IPS-18c (cell line): ENCODE data around the gene CRIM1.
"Not testable (repeated sequence)": the region's sequence is repeated elsewhere in the genome, so short reads cannot be mapped to it uniquely, and the experiment has no call there.

Experiments used
- H3K4me3 ChIP-seq: 2 replicates; pipeline ENCODE4 v1.7.0; 2013; ENCODE audit warnings: low read depth, mild to moderate bottlenecking, low read length, moderate library complexity; ENCODE audit not compliant: insufficient read depth
- H3K9me3 ChIP-seq: one replicate; pipeline ENCODE4 v1.6.1; 2013; ENCODE audit warnings: mild to moderate bottlenecking, low read length, moderate library complexity; ENCODE audit not compliant: control insufficient read depth, insufficient read depth

CRIM1 gene

GRCh38 chr2:36355151-36355889, at the start of gene CRIM1:
Gene CRIM1, plus strand, starts transcription at chr2:36355778. Its CDS starts 515 bp downstream, at chr2:36356293.
- peak within 1 kb of the TSS; percentile 76 for H3K4me3 ChIP-seq
- H3K9me3 ChIP-seq, result no peaks in the 10 kb centered on the region

- H3K9me3 ChIP-seq, result no peaks in the 10 kb centered on the region
- H3K4me3 ChIP-seq, result no peak overlapping the region
Measured at GRCh38 chr2:36307441-36307840, 48.1 kb upstream of the CRIM1 start.

- not testable (repeated sequence) for H3K9me3 ChIP-seq, H3K4me3 ChIP-seq
Measured at GRCh38 chr2:36310444-36310843, 45.1 kb upstream of the CRIM1 start.

GRCh38 chr2:36318547-36318946, 37.0 kb upstream of the CRIM1 start:
- Histone ChIP-seq H3K9me3 (peaks cover 9% of the 10 kb centered on the region), H3K4me3 (no peak overlapping the region)

- Histone ChIP-seq H3K9me3 (peaks cover 2% of the 10 kb centered on the region), H3K4me3 (no peak overlapping the region)
Measured at GRCh38 chr2:36322108-36322507, 33.5 kb upstream of the CRIM1 start.

- H3K9me3 ChIP-seq, result no peaks in the 10 kb centered on the region
- no peak overlapping the region for H3K4me3 ChIP-seq
Measured at GRCh38 chr2:36326286-36326685, 29.3 kb upstream of the CRIM1 start.

- no peak overlapping the region for H3K4me3 ChIP-seq
Measured at GRCh38 chr2:36329251-36329650, 26.3 kb upstream of the CRIM1 start.

GRCh38 chr2:36329746-36330472, 25.7 kb upstream of the CRIM1 start:
- Histone ChIP-seq H3K4me3 (no peak overlapping the region), H3K9me3 (no peaks in the 10 kb centered on the region)

More at GRCh38 chr2:36329251-36329650, 26.3 kb upstream of the CRIM1 start:
- no peaks in the 10 kb centered on the region for H3K9me3 ChIP-seq

GRCh38 chr2:36330473-36331395, 24.8 kb upstream of the CRIM1 start:
- H3K4me3 ChIP-seq, result no peak overlapping the region
- H3K9me3 ChIP-seq, result no peaks in the 10 kb centered on the region

GRCh38 chr2:36333350-36334012, 22.1 kb upstream of the CRIM1 start:
- H3K9me3 ChIP-seq, result no peaks in the 10 kb centered on the region
- no peak overlapping the region for H3K4me3 ChIP-seq

- Histone ChIP-seq H3K4me3 (no peak overlapping the region), H3K9me3 (no peaks in the 10 kb centered on the region)
Measured at GRCh38 chr2:36335597-36335996, 20.0 kb upstream of the CRIM1 start.

- Histone ChIP-seq H3K4me3 (no peak overlapping the region), H3K9me3 (no peaks in the 10 kb centered on the region)
Measured at GRCh38 chr2:36336321-36336720, 19.3 kb upstream of the CRIM1 start.

- no peaks in the 10 kb centered on the region for H3K9me3 ChIP-seq
- H3K4me3 ChIP-seq, result no peak overlapping the region
Measured at GRCh38 chr2:36337354-36337753, 18.2 kb upstream of the CRIM1 start.

- Histone ChIP-seq H3K9me3 (no peaks in the 10 kb centered on the region), H3K4me3 (no peak overlapping the region)
Measured at GRCh38 chr2:36338124-36338826, 17.3 kb upstream of the CRIM1 start.

- Histone ChIP-seq H3K4me3 (no peak overlapping the region), H3K9me3 (no peaks in the 10 kb centered on the region)
Measured at GRCh38 chr2:36338827-36339145, 16.8 kb upstream of the CRIM1 start.

GRCh38 chr2:36339607-36340218, 15.9 kb upstream of the CRIM1 start:
- H3K4me3 ChIP-seq, result no peak overlapping the region
- H3K9me3 ChIP-seq, result no peaks in the 10 kb centered on the region
